Right lobe of liver (tissue), 6 donors: Measurements from ENCODE around the gene GEMIN4. TPM values are rescaled to one million over a fixed set of nuclear protein-coding genes. Genes with fewer than 3 reads are reported as not detected.

ENCODE experiments used
- ATAC-seq, 4 donors: fragments of 200-7000 bp; cut with Tn5 transposase; one replicate each; pipeline ENCODE4 v1.9.1; 2020; ENCODE audit warnings: mild to moderate bottlenecking in 4 of 4, moderate library complexity in 4 of 4
- DNase-seq, 3 donors: peaks; one replicate each; pipeline ENCODE4 v3.0.0-alpha.2; 2020
- H3K27ac ChIP-seq, 3 donors: fragments of 200-600 bp; one replicate each; pipeline ENCODE4 v1.8.0; 2022
- H3K27me3 ChIP-seq, 2 donors: fragments of 200-600 bp; one replicate each; pipeline ENCODE4 v1.8.0; 2022
- H3K36me3 ChIP-seq, 4 donors: fragments of 200-600 bp; sonication (generic) in 1 of 4; one replicate each; pipeline versions ENCODE4 v1.5.1 to v1.8.0; 2017 to 2022; ENCODE audit warnings: control low read depth in 1 of 4
- H3K4me1 ChIP-seq, 4 donors: fragments of 200-600 bp; sonication (generic) in 1 of 4; one replicate each; pipeline versions ENCODE4 v1.5.1 to v1.8.0; 2017 to 2022; ENCODE audit warnings: control low read depth in 1 of 4
- H3K4me3 ChIP-seq, 3 donors: fragments of 200-600 bp; one replicate each; pipeline ENCODE4 v1.8.0; 2022
- H3K9me3 ChIP-seq, 4 donors: fragments of 200-600 bp; sonication (generic) in 1 of 4; one replicate each; pipeline versions ENCODE4 v1.5.1 to v1.8.0; 2017 to 2022; ENCODE audit warnings: control low read depth in 1 of 4
- POLR2A ChIP-seq: fragments of 450-650 bp; IDR thresholded peaks from one replicate; pipeline ENCODE4 v1.6.1; 2017; ENCODE audit warnings: antibody characterized with exemption, mild to moderate bottlenecking
- WGBS: methylation state at CpG from one replicate; pipeline ENCODE4 v1.1.6; 2018; ENCODE audit warnings: low coverage, low lambda C conversion rate; ENCODE audit not compliant: insufficient coverage; ENCODE audit errors: missing lambda C conversion rate; 5-methylcytosine and 5-hydroxymethylcytosine counted together
- intact Hi-C, 2 donors: fragments of 100-400 bp; cut with DNase I; formaldehyde crosslinking; loops; one replicate each; pipeline versions ENCODE4 v1.11.2 to v1.14.1; 2022
- total RNA-seq, 6 experiments: library from RNA; depleted of rRNA in 2 of 6; stranded (reverse); fragments of >200 nt in 2 of 6; fragmentation: NEBNext Ultra II Directional in 3 of 6; extraction: Animal tissue kit (Norgen Biotek cat#: 25700) in 3 of 6; gene quantifications; one replicate each; pipeline versions ENCODE4 v1.1.0 to v1.2.4, GENCODE V29; 2016 to 2023
- TF ChIP-seq, protein P1 (sequence below), 4 donors: fragments of 200-600 bp in 3 of 4; fragments of 450-650 bp in 1 of 4; IDR thresholded peaks; one replicate each; pipeline versions ENCODE4 v1.5.1 to v1.8.0; 2016 to 2022; ENCODE audit warnings: antibody characterized with exemption in 4 of 4, mild to moderate bottlenecking in 2 of 4
- donor health status: DM: no; HTN: yes; CAD: no.
- donor health status: DM: no; HTN: no; CAD: no.
- donor health status: DM: no; HTN: no; CAD: no.
- donor health status: DM: no; HTN: yes; CAD: no.
- donor health status: DM: no; HTN: yes; CAD: no.

The GEMIN4 gene
- total RNA-seq, 6 experiments from 2014 or later, result 7.1 to 10.1 (median 8.0) TPM

- no peak for ATAC-seq
- no peak overlapping the region for H3K4me3 ChIP-seq
- no peaks in the 10 kb centered on the region for H3K27me3 ChIP-seq
- H3K4me1 ChIP-seq, result no peaks in the 10 kb centered on the region
- DNase-seq, result no peak
- intact Hi-C loops, result no loop called here
- no peaks in the 10 kb centered on the region for H3K36me3 ChIP-seq
- no peaks in the 10 kb centered on the region for H3K9me3 ChIP-seq
- no peak overlapping the region for H3K27ac ChIP-seq
- 83% methylated on average over 4 of the region's 5 CpGs for WGBS
- TF ChIP-seq, protein P1, sequence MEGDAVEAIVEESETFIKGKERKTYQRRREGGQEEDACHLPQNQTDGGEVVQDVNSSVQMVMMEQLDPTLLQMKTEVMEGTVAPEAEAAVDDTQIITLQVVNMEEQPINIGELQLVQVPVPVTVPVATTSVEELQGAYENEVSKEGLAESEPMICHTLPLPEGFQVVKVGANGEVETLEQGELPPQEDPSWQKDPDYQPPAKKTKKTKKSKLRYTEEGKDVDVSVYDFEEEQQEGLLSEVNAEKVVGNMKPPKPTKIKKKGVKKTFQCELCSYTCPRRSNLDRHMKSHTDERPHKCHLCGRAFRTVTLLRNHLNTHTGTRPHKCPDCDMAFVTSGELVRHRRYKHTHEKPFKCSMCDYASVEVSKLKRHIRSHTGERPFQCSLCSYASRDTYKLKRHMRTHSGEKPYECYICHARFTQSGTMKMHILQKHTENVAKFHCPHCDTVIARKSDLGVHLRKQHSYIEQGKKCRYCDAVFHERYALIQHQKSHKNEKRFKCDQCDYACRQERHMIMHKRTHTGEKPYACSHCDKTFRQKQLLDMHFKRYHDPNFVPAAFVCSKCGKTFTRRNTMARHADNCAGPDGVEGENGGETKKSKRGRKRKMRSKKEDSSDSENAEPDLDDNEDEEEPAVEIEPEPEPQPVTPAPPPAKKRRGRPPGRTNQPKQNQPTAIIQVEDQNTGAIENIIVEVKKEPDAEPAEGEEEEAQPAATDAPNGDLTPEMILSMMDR (IDR thresholded peaks at IDR 0.05), result no peak
- no peak for TF ChIP-seq POLR2A
Measured at GRCh38 chr17:728911-729310, 23.2 kb downstream of the GEMIN4 start.

GRCh38 chr17:726271-726919 is 25.7 kb downstream of the GEMIN4 start:
- H3K4me3 ChIP-seq, result no peak overlapping the region
- 45% methylated on average over 14 of the region's 20 CpGs for WGBS
- no peak for ATAC-seq
- no peaks in the 10 kb centered on the region for H3K9me3 ChIP-seq
- no peak overlapping the region for H3K27ac ChIP-seq
- H3K27me3 ChIP-seq, result no peaks in the 10 kb centered on the region
- no peaks in the 10 kb centered on the region for H3K4me1 ChIP-seq
- intact Hi-C loops, result no loop called here
- TF ChIP-seq, protein P1 (IDR thresholded peaks at IDR 0.05), result no peak
- TF ChIP-seq POLR2A, result no peak
- no peak for DNase-seq
- no peaks in the 10 kb centered on the region for H3K36me3 ChIP-seq

DNA sequence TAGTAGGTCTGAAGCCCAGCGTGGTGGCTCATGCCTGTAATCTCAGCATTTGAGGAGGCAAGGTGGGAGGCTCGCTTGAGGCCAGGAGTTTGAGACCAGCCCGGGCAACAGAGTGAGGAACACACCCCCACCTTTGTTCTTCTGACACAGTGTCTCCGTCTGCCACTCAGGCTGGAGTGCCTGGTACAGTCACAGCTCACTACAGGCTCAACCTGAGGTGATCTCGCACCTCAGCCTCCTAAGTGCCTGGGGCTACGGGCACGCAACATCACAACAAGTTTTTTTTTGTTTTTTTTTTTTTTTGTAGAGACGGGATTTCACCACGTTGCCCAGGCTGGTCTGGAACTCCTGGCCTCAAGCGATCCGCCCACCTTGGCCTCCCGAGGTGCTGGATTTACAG is 26.3 kb downstream of the GEMIN4 start:
- ATAC-seq (no peak), DNase-seq (no peak)
- Histone ChIP-seq H3K4me3 (no peak overlapping the region), H3K27me3 (no peaks in the 10 kb centered on the region), H3K9me3 (no peaks in the 10 kb centered on the region), H3K36me3 (no peaks in the 10 kb centered on the region), H3K27ac (no peak overlapping the region), H3K4me1 (no peaks in the 10 kb centered on the region)
- no peak for TF ChIP-seq POLR2A
- TF ChIP-seq, protein P1 (IDR thresholded peaks at IDR 0.05), result no peak
- WGBS, result 78% methylated on average over 5 of the region's 12 CpGs
- intact Hi-C loops, result no loop called here

DNA sequence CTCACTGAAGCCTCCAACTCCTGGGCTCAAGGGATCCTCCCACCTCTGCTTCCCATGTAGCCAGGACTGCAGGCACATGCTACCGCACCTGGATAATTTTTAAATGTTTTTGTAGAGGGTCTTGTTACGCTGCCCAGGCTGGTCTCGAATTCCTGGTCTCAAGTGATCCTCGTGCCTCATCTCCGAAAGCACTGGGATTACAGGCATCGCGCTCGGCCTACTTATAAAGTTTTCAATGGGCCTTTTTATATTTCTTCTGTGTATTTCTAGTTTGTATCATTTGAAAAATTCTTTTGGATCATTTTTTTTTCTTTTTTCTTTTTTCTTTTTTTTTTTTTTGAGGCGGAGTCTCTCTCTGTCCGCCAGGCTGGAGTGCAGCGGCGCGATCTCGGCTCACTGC is 27.0 kb downstream of the GEMIN4 start:
- H3K4me3 ChIP-seq, result no peak overlapping the region
- no peaks in the 10 kb centered on the region for H3K27me3 ChIP-seq
- H3K36me3 ChIP-seq, result no peaks in the 10 kb centered on the region
- H3K4me1 ChIP-seq, result no peaks in the 10 kb centered on the region
- no peak for DNase-seq
- ATAC-seq, result no peak
- 97% methylated on average over 8 of the region's 14 CpGs for WGBS
- no peaks in the 10 kb centered on the region for H3K9me3 ChIP-seq
- H3K27ac ChIP-seq, result no peak overlapping the region
- TF ChIP-seq POLR2A, result no peak
- TF ChIP-seq, protein P1 (IDR thresholded peaks at IDR 0.05), result no peak
- intact Hi-C loops, result no loop called here
